ENCODE results near the gene BHLHA15.

The BHLHA15 gene

DNA sequence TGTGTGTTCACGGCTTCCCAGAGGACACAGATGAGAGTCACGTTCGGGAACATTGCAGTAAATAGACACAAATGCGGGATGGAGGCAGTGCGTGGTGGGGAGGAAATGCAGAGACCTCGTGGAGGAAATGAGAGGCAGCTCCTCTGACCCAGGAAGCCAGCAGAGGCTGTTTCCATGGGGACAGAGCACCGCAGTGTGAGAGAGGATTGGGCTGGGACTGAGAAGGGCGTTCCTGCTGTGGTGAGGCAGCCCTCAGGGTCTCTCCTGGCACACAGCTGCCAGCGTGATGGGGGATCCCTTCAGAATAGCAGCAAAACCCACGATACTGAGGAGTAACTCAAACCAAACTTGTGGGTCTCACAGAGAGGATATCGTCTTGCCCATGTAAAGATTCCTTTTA, 21.7 kb upstream of the BHLHA15 start:
- DNase-seq: no peak

GRCh38 chr7:98191668-98192431, 19.4 kb upstream of the BHLHA15 start:
- no peak for DNase-seq

DNA sequence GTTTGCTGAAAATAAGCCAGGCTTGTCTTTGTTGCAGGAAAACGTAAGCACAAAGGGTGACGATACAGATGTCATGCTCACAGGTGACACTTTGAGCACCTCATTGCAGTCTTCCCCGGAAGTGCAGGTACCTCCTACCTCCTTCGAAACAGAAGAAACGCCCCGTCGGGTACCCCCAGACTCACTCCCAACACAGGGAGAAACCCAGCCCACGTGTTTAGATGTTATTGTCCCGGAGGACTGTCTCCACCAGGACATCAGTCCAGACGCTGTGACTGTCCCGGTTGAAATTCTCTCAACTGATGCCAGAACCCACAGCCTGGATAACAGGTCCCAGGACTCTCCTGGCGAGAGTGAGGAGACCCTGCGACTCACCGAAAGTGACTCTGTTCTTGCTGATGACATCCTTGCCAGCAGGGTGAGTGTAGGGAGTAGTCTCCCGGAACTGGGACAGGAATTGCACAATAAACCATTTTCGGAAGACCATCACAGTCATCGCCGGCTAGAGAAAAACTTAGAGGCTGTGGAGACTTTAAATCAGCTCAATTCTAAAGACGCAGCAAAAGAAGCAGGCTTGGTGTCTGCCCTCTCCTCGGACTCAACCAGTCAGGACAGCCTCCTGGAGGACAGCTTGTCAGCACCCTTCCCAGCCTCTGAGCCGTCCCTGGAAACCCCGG, 18.3 kb upstream of the BHLHA15 start:
- no peak for DNase-seq

DNA sequence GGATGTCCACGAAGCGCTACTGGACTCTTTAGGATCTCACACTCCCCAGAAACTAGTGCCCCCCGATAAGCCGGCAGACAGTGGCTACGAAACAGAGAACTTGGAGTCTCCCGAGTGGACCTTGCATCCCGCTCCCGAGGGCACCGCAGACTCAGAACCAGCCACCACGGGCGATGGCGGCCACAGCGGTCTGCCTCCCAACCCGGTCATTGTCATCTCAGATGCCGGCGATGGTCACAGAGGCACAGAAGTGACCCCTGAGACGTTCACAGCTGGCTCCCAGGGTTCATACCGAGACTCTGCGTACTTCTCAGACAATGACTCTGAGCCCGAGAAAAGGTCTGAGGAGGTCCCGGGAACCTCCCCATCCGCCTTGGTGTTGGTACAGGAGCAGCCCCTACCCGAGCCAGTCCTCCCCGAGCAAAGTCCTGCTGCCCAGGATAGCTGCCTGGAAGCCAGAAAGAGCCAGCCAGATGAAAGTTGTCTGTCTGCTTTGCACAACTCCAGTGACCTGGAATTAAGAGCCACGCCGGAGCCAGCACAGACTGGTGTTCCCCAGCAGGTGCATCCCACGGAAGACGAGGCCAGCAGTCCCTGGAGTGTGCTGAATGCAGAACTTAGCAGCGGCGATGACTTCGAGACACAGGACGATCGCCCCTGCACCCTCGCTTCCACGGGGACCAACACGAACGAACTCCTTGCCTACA, 17.6 kb upstream of the BHLHA15 start:
- no peak for DNase-seq

DNA sequence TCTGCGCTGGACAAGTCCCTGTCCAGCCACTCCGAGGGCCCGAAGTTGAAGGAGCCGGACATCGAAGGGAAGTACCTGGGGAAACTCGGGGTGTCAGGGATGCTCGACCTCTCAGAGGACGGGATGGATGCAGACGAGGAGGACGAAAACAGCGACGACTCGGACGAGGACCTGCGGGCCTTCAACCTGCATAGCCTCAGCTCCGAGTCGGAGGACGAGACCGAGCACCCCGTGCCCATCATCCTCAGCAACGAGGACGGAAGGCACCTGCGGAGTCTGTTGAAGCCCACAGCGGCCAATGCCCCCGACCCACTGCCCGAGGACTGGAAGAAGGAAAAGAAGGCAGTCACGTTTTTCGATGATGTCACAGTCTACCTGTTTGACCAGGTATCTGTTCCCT, 17.1 kb upstream of the BHLHA15 start:
- DNase-seq: no peak

DNA sequence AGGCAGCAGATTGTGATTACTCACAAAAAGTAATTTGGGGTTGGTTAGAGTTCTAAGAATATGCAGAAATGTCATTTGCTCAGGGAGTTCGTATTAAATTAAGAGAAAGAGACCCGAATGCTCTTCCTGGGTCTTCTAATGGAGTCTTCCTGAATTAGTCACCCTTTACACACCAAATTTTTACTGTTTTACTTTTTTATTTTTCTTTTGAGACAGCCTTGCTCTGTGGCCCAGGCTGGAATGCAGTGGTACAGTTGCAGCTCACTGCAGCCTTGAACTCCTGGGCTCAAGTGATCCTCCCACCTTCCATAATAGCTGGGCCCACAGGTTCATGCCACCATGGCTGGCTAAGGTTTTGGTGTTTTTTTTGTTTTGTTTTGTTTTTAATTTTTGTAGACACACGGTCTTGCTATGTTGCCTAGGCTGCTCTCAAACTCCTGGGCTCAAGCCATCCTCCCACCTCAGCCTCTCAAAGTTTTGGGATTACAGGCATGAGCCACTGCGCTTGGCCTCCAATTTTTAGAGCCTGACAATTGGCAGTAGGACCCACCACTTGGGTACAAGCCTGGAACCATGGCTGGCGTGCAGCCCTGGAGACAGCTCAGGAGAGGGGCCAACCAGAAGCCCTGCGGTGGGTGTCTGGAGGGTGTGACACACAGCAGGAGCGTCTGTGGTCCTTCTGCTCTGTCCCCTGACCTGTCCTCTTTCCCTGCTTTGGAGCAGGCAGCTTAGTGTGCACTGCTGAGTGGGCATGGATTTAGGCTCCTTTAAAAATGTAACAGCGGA, 16.4 kb upstream of the BHLHA15 start:
- no peak for DNase-seq

DNA sequence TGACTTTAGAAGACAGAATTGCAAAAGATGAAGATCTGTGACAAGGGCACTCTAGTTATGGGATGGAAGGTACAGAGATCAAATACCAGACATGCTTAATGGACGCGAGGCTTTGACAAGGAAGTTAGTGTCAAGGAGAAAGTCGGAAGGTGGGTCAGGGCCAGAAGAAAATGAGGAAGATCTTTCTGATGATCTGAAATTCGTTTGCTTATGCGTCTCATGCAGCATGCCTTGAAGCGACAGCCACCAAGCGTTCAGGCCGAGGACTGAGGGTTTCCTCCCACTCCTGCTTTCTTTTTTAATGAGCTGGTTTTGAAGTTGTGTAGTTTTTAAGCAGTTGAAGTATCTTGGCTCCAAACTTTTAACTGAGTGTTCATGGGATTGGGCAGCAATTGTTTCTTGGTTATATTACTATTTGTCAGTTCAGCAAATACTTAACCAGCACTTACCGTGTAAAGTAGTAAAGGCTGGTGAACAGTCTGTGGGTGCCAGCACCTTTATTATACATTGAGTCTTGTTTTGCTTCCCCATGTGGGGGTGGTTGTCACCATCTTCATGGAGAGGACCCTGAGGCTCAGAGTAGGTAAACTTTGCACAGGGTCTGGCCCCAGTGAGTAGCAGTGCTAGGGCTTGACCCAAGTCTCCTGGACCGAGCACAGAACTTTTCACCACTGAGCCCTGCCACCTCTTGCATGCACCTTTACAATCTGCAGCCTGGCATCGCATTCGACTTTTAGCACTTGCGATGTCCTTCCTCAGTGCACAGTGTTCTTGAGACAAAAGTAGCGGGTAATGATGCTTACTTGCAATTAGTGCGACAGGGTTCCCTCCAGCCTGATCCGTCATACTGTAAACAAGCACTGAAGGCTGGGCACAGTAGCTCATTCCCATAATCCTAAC, 14.3 kb upstream of the BHLHA15 start:
- DNase-seq: no peak

GRCh38 chr7:98199131-98199530, 12.1 kb upstream of the BHLHA15 start:
- no peak for DNase-seq

DNA sequence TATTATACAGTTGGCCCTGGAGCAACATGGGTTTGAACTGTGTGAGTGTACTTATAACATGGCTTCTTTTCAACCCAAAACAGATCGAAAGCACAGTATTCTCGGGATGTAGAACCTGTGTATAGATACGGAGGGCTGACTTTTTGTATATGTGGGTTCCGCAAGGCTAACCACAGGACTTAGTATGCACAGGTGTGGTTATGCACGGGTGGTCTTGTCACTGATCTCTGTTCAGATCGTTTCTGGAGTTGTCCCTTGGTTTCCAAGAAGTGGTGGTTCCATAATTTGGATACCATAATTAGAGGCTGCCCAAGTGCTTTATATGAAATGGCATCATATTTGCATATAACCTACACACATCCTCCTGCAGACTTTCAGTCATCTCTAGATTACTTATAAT, 10.9 kb upstream of the BHLHA15 start:
- no peak for DNase-seq

GRCh38 chr7:98202367-98203195, 8.7 kb upstream of the BHLHA15 start:
- no peak for DNase-seq

DNA sequence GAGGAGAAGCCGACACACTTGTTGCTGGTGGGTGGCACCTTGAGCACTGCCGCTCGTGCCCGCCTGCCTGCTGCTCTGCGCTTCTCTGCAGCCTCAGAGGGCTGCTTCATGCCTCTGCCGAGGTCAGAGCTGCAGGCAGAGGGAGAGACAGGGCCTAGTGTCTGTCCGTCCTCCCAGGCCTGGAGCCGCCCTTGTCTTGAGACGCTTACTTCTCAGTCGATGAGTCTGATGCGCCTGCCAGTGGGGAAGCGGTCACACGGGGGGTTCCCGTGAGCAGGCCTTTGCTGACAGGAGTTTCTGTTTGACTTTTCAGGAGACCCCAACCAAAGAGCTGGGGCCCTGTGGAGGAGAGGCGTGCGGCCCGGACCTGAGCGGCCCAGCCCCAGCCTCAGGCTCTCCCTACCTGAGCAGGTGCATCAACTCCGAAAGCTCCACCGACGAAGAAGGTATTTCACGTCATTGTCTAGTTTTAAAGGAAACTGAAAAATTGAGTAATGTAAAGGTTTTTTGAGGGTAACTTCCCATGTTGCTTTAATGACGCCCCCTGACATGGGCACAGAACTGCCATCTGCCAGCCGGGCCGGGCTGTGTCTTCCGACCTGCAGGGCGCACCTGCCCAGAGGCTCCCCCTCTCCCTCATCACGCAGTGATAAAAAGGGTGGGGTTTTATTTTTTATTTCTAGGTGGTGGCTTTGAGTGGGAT, 7.8 kb upstream of the BHLHA15 start:
- DNase-seq: no peak

GRCh38 chr7:98203964-98204605, 7.2 kb upstream of the BHLHA15 start:
- DNase-seq: no peak

- DNase-seq: no peak
Observed at GRCh38 chr7:98204670-98205069, 6.6 kb upstream of the BHLHA15 start.

- no peak for DNase-seq
Observed at GRCh38 chr7:98205162-98205845, 5.9 kb upstream of the BHLHA15 start.

- DNase-seq: no peak
Observed at GRCh38 chr7:98206451-98207330, 4.5 kb upstream of the BHLHA15 start.

- DNase-seq: no peak
Observed at GRCh38 chr7:98209166-98209920, 1.9 kb upstream of the BHLHA15 start.

GRCh38 chr7:98210513-98211220, 572 bp upstream of the BHLHA15 start:
- DNase-seq: no peak

Measured in cerebellar nuclear complex (tissue), 1 donor.